Measurements from ENCODE around the gene PRKRIP1.
A peak's percentile ranks its signal among the peaks of the same experiment; 100 is the strongest.
"Not testable (repeated sequence)": the region's sequence is repeated elsewhere in the genome, so short reads cannot be mapped to it uniquely, and the experiment has no call there.

Gene PRKRIP1

DNA sequence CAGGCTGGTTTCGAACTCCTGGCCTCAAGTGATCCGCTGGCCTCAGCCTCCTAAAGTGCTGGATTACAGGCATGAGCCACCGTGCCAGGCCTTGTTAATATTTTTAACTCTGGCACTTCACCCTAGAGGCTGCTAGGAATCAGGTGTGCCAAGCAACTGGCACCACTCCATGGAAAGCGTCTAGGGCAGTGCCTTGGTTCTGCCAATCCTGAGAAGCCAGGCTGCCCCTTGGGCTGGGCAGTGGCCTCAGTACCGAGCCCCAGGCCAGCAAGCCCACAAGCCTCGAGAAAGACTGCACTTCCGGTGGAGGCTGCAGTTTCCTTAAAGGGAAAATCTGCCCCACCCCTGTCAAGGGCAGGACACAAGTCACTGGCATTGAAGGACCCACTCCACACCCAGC, 57.2 kb downstream of the PRKRIP1 start:
- H3K27me3 Mint-ChIP-seq: no peaks in the 10 kb centered on the region
- H3K36me3 Mint-ChIP-seq (ENCODE audit: low read depth): peaks cover 14% of the 10 kb centered on the region
- peaks cover 4% of the 10 kb centered on the region for H3K4me1 Mint-ChIP-seq (ENCODE audit: low read depth)
- no peak overlapping the region for H3K27ac Mint-ChIP-seq
- H3K4me3 Mint-ChIP-seq: no peak overlapping the region
- no peaks in the 10 kb centered on the region for H3K9me3 Mint-ChIP-seq

DNA sequence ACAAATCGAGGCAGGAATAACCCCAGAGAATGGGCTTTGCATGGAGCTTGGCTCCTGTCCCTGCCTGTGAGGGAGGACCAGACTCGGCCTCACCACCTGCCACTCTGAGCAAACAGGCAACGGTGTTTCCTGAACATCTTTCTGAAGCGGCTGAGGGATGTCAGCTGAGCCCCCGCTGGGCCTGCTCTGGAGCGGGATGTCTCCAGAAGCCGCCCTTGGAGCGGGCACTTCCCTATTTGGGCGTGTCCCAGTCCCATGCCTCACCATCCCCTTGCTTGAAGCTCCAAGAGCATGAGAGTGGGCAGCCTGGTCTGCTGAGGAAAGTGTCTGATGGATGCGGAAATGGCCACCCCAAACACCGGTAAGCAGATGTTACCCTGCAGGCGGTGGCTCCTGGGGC, 58.3 kb downstream of the PRKRIP1 start:
- Mint-ChIP-seq H3K27me3 (no peaks in the 10 kb centered on the region), H3K36me3 (ENCODE audit: low read depth) (peaks cover 15% of the 10 kb centered on the region), H3K4me1 (ENCODE audit: low read depth) (peaks cover 4% of the 10 kb centered on the region), H3K4me3 (no peak overlapping the region), H3K27ac (no peak overlapping the region), H3K9me3 (no peaks in the 10 kb centered on the region)

DNA sequence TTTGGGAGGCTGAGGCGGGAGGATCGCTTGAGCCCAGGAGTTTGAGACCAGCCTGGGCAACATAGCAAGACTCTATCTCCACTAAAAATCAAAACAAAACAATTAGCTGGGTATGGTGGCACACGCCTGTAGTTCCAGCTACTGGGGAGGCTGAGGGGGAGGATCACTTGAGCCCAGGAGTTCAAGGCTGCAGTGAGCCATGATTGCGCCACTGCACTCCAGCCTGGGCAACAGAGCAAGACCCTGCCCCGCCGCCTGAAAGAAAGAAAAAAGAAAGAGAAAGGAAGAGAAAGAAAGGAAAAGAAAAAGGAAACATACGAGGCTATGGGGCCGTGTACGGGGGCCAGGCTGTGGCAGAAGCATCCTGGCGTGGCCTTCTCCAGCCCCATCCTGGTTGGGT, 58.8 kb downstream of the PRKRIP1 start:
- not testable (repeated sequence) for H3K4me3 Mint-ChIP-seq; H3K4me1 Mint-ChIP-seq (ENCODE audit: low read depth)
- peaks cover 15% of the 10 kb centered on the region for H3K36me3 Mint-ChIP-seq (ENCODE audit: low read depth)

DNA sequence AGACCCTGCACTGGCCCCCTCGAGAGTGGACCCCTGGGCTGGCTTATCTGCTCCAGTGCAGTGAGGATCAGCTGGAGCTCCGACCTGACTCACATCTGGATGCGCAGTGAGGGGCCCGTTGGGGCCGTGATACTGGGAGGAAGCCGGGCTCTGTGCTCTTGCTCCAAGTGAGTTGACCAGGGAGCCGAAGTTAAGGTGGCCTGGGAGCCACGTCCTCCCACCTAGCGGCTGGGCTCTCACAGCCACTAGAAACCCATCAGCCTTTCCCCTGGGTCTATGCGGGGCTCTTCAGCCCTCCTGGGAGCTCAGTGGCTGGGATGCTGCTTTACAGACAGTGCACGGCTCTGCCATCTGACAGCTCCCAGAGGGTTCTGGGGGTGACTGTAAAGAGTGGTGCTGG, 59.4 kb downstream of the PRKRIP1 start:
- peaks cover 16% of the 10 kb centered on the region for H3K36me3 Mint-ChIP-seq (ENCODE audit: low read depth)
- H3K27me3 Mint-ChIP-seq: no peaks in the 10 kb centered on the region
- H3K9me3 Mint-ChIP-seq: no peaks in the 10 kb centered on the region
- H3K4me1 Mint-ChIP-seq (ENCODE audit: low read depth): no peaks in the 10 kb centered on the region
- H3K4me3 Mint-ChIP-seq: no peak overlapping the region
- H3K27ac Mint-ChIP-seq: no peak overlapping the region

More for the DNA sequence above, 58.8 kb downstream of the PRKRIP1 start:
- H3K27ac Mint-ChIP-seq, H3K9me3 Mint-ChIP-seq, H3K27me3 Mint-ChIP-seq: not testable (repeated sequence)

DNA sequence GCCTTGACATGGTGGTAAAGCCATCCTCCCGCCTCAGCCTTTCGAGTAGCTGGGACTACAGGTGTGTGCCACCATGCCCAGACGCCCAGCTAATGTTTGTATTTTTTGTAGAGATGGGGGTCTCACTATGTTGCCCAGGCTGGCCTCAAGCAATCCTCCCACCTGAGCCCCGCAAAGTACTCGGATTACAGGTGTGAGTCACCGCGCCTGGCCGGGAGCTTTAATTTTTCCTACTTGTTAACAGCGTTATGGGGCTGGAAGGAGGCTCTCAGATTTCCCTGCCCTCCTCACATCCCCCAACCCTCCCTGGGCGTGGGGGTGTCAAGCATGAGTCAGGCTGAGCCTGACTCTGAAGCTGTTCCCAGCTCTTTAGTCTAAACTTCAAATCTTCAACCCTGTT, 60.2 kb downstream of the PRKRIP1 start:
- Mint-ChIP-seq H3K4me1 (ENCODE audit: low read depth) (no peaks in the 10 kb centered on the region), H3K27ac (no peak overlapping the region), H3K4me3 (no peak overlapping the region), H3K36me3 (ENCODE audit: low read depth) (peaks cover 20% of the 10 kb centered on the region), H3K27me3 (no peaks in the 10 kb centered on the region), H3K9me3 (no peaks in the 10 kb centered on the region)

DNA sequence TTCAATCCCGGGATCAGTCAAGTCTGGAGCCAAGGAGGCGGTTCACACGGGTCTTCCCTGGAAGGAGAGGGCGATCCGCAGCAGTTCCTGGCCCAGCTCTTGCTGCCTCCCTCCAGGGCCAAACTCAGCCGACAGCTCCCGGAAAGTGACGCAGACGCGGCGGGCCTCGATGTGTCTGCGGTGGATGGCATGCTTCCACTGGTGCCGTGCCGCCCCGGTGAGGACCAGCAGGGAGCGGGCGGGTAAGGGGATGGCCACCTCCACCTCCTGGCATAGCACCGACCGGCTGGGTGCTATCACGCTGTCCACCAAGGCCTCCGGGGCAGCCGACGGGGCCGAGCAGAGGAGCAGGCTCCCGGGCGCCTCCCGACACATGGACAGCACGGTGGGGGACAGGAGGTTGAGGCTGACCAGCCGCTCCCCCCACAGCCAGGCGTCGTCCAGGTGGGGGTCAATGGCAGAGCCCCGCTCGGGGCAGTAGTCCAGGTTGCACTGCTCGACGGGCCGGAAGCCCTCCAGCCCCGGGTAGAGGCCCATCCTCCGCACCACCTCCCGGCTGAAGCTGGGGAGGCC, 61.3 kb downstream of the PRKRIP1 start:
- Mint-ChIP-seq H3K27me3 (no peaks in the 10 kb centered on the region), H3K4me1 (ENCODE audit: low read depth) (peaks cover under 1% of the 10 kb centered on the region), H3K27ac (no peak overlapping the region), H3K36me3 (ENCODE audit: low read depth) (peaks cover 20% of the 10 kb centered on the region), H3K9me3 (no peaks in the 10 kb centered on the region), H3K4me3 (no peak overlapping the region)

DNA sequence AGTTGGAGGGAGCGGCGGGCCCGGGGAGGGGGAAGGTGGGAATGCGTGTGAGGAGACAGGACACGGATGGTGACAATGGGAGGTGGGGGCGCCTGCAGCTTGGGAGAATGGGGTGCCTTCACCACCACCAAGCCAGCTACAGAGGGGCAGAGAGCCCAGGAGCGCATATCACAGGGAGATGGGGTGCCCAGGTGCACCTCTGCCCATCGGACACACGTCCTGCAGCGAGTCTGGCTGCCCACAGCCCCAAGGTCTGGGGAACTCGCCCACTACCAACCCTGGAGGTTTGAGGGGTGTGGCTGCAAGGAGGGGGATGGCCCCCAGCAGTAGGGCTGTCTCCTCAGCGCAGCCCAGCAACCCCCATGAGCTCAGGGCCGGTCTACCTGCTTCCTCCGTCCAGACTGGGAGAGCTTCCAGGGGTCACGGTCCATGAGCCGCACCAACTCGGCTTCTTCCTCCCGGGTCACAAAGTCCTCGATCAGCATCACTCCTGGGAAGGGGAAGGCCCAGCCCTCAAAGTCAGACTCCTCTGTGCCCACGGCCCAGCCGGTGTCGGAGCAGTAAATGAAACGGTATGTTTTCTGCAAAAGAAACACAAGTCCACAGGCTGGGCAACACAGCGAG, 63.2 kb downstream of the PRKRIP1 start:
- Mint-ChIP-seq H3K36me3 (ENCODE audit: low read depth) (peaks cover 20% of the 10 kb centered on the region), H3K27me3 (no peaks in the 10 kb centered on the region), H3K4me1 (ENCODE audit: low read depth) (peaks cover 13% of the 10 kb centered on the region), H3K27ac (no peak overlapping the region), H3K9me3 (no peaks in the 10 kb centered on the region), H3K4me3 (no peak overlapping the region)

DNA sequence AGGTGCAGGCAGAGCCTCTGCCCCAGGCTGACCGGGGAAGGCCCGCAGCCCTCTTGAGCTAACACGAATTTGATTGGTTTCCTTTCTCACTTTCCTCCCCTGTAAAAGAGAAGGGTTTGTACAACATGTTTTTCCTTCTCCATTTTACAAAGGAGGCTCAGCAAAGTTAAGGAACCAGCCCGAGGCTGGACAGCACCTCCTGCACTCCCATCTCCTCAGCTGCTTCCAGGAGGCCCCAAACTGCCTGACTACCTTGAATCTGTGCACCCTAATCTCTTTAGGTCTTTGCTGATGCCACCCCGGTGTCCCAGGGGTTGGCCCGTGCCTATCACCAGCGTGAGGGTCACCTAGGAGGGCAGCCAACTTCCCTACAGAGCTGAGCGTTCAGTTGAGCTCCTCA, 64.3 kb downstream of the PRKRIP1 start:
- H3K9me3 Mint-ChIP-seq: no peaks in the 10 kb centered on the region
- no peaks in the 10 kb centered on the region for H3K27me3 Mint-ChIP-seq
- no peak overlapping the region for H3K4me3 Mint-ChIP-seq
- H3K27ac Mint-ChIP-seq: no peak overlapping the region
- H3K36me3 Mint-ChIP-seq (ENCODE audit: low read depth): peaks cover 15% of the 10 kb centered on the region
- H3K4me1 Mint-ChIP-seq (ENCODE audit: low read depth): peaks cover 15% of the 10 kb centered on the region

DNA sequence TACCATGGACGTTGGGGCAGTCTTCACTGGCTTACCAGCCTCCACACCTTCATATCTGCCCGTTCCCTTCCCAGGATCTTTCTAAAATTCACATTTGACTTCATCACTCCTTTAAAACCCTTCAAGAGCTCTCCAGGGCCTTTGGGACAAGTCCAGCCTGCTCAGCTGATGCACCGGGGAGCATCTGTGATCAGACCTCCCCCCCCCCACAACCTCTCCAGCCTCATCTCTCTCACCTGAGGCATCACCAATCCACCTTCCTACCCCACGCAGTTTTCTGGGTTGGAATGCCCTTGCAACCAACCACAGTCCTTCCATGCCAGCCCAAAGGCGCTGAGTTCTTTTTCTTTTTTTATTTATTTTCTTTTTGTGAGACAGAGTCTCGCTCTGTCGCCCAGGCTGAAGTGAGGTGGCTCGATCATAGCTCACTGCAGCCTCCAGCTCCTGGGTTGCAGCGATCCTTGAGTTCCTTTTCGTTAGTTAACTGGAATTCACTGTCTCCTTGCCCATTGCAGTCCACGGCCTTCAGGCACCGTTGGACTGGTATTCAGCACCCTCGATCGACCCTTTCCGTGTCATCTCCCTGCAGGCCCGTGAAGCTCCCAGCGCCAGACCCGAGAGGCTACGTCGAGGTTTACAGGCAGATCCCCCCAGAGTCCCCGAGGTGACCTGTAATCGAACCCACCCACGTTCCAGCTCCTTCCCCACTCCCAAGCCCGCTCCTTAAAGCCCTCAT, 67.8 kb downstream of the PRKRIP1 start:
- peak overlapping the region; percentile 87 for H3K27ac Mint-ChIP-seq
- peaks cover 9% of the 10 kb centered on the region for H3K36me3 Mint-ChIP-seq (ENCODE audit: low read depth)
- peaks cover 29% of the 10 kb centered on the region for H3K4me1 Mint-ChIP-seq (ENCODE audit: low read depth)

DNA sequence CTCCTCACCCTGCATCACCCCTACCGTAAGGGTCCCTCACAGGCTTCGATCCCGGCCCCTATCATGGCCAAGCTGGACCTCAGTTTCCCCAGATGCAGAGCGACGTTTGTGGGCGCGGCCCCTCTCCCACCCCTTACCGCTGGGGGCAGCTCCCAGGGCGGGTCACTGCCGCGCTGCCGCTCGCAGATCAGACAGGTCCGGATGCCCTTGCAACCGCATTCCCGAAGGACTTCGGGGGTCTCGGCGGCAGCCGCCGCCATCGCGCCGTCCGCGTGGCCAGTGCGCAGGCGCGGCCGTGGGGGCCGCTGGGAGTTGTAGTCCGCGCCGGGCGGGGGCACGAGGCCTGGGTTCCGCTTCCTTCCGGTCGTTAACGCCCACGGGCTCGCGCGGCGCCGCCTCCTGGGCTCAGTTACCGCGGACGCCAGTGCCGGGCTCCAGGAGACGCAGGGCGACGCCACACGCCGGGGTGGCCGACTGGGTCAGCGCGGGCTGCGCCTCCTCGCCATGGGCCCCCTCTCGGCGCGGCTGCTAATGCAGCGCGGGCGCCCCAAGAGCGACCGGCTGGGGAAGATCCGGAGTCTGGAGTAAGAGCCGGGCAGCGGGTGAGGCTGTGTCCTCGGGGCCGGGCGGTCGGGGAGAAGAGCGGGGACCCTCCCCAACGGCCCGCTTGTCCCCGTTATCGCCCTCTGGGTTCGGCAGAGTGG, 68.6 kb downstream of the PRKRIP1 start, which contains the start of the genes ALKBH4 and LRWD1:
TSS of gene ALKBH4 (minus strand) at position 287 of the 704 bp plus-strand sequence. CDS start at position 260, 27 bp downstream.
TSS of gene LRWD1 (plus strand) at position 408 of the 704 bp plus-strand sequence. CDS start at position 505, 97 bp downstream.
- H3K4me3 Mint-ChIP-seq: peak within 1 kb of the TSS; percentile 93
- peaks cover 29% of the 10 kb centered on the region for H3K4me1 Mint-ChIP-seq (ENCODE audit: low read depth)
- no peaks in the 10 kb centered on the region for H3K9me3 Mint-ChIP-seq
- H3K27ac Mint-ChIP-seq: peak within 1 kb of the TSS; percentile 87
- peaks cover 9% of the 10 kb centered on the region for H3K36me3 Mint-ChIP-seq (ENCODE audit: low read depth)
- H3K27me3 Mint-ChIP-seq: no peaks in the 10 kb centered on the region

More for the DNA sequence above, 67.8 kb downstream of the PRKRIP1 start:
- Mint-ChIP-seq H3K4me3 (peak overlapping the region; percentile 93), H3K9me3 (no peaks in the 10 kb centered on the region), H3K27me3 (no peaks in the 10 kb centered on the region)

DNA sequence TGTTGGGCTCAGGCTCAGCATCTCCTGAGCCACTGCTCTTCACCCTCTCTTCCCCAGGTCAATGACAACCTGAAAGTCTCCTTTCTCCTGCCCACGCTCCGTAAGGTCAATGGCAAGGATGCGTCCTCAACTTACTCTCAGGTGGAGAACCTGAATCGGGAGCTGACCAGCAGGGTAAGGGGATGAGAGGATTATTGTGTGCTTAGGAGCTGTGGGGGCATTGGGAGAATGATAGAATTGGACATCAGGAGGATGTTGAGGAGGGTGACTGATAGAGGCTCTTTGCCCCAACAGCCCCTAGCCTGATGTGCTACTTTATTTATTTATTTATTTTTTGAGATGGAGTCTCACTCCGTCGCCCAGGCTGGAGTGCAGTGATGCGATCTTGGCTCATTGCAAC, 69.9 kb downstream of the PRKRIP1 start:
- Mint-ChIP-seq H3K4me3 (peak overlapping the region; percentile 93), H3K9me3 (no peaks in the 10 kb centered on the region), H3K4me1 (ENCODE audit: low read depth) (peaks cover 29% of the 10 kb centered on the region), H3K27me3 (no peaks in the 10 kb centered on the region), H3K27ac (peak overlapping the region; percentile 26), H3K36me3 (ENCODE audit: low read depth) (peaks cover 8% of the 10 kb centered on the region)

DNA sequence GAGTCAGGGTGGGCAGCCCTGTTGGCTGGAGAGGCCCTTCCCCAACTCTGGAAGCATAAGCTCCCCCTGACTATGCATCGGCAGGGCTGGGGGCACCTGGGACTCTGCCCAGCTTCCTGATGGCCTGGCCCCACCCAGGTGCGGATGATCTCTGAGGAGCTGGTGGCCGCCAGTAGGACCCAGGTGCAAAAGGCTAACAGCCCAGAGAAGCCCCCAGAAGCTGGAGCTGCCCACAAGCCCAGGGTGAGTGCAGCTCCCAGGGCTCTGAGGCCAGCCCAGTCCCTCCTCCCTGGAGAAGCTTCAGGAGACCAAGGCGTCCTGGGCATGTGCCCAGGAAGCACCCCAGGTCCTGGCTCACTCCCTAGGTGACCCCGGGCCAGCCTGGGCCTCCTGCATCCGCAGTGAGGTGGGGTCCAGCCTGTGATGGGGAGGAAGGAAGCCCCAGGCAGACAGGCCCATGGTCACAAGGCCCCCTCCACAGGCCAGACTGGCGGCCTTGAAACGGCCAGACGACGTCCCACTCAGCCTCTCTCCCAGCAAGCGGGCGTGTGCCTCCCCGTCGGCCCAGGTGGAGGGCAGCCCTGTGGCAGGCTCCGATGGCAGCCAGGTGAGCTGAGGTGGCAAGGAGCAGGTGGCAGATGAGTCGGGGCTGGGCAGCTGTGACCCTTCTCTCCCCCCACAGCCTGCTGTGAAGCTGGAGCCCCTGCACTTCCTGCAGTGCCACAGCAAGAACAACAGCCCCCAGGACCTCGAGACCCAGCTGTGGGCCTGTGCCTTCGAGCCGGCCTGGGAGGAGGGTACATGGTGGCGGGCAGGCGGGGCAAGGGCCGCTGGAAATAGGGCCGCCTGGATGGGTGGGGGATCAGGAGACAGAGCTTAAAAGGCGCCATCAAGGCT, 71.7 kb downstream of the PRKRIP1 start:
- Mint-ChIP-seq H3K27ac (no peak overlapping the region), H3K4me3 (no peak overlapping the region), H3K36me3 (ENCODE audit: low read depth) (peaks cover 11% of the 10 kb centered on the region), H3K4me1 (ENCODE audit: low read depth) (peaks cover 25% of the 10 kb centered on the region), H3K9me3 (no peaks in the 10 kb centered on the region), H3K27me3 (no peaks in the 10 kb centered on the region)

DNA sequence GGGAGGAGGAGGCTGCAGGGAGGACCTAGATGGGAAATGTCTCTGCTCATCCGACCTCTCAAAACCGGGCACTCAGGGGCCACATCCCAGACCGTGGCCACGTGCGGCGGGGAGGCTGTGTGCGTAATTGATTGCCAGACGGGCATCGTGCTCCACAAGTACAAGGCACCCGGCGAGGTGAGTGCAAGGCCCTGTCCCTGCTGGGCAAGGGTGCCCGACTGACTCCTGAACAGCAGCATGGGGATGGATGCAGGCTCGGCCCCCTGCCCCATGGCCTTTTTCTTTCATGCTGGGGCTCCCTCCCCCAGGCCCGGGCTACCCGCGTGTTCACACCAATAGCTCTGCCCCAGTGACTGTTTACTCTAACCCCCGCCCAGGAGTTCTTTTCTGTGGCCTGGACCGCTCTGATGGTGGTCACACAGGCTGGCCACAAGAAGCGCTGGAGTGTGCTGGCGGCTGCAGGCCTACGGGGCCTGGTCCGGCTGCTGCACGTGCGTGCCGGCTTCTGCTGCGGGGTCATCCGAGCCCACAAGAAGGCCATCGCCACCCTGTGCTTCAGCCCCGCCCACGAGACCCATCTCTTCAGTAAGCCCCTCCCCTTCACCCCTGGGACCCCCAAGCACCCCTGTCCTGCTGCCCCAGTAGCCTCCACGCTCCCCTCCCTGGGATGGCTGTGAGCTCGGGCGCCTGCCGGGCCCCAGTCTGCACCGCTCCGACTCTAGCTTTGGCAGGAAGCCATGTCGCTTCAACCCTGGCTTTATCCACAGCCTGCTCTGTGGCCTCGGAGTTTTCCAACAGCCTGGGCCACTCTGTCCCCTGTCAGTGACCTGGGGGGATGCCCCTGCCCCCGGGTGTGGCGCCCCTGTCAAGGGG, 72.6 kb downstream of the PRKRIP1 start:
- Mint-ChIP-seq H3K4me1 (ENCODE audit: low read depth) (peaks cover 22% of the 10 kb centered on the region), H3K36me3 (ENCODE audit: low read depth) (peaks cover 11% of the 10 kb centered on the region), H3K9me3 (no peaks in the 10 kb centered on the region), H3K4me3 (no peak overlapping the region), H3K27me3 (no peaks in the 10 kb centered on the region), H3K27ac (no peak overlapping the region)
